GM12878 (cell line): Measurements from ENCODE around the gene ALAS2. TPM values are rescaled to one million over a fixed set of nuclear protein-coding genes. Genes with fewer than 3 reads are reported as not detected.

Source experiments
- ATAC-seq: fragments of 200-7000 bp; cut with Tn5 transposase; 3 replicates; pipeline ENCODE4 v1.9.1; 2020; ENCODE audit warnings: mild to moderate bottlenecking, moderate library complexity
- BruUV-seq: library from RNA; stranded (reverse); fragments of 400-500 nt; replicated peaks from 2 replicates; lab custom pipeline; 2021; lab: Mats Ljungman, UMichigan
- CTCF ChIA-PET: fragments of 300-600 bp; sonication (Branson Sonifier 250); formaldehyde crosslinking; extraction: SDS; loops from one replicate; lab custom pipeline; 2021; ENCODE audit warnings: inconsistent platforms; lab: Yijun Ruan, JAX
- POLR2A ChIA-PET: fragments of 350-600 bp; formaldehyde crosslinking; extraction: SDS; loops from one replicate; lab custom pipeline; 2021; ENCODE audit warnings: inconsistent platforms; lab: Charles Lee
- RAD21 ChIA-PET: fragments of 300-600 bp; sonication (Branson Sonifier 250); formaldehyde crosslinking; loops from one replicate; lab custom pipeline; 2023; ENCODE audit warnings: antibody characterized with exemption; ENCODE audit not compliant: unreplicated experiment; lab: Charles Lee
- SMC1A ChIA-PET: fragments of 300-600 bp; sonication (Branson Sonifier 250); formaldehyde crosslinking; loops from one replicate; lab custom pipeline; 2023; ENCODE audit not compliant: unreplicated experiment, uncharacterized antibody; lab: Charles Lee
- DNase-seq: peaks from one replicate; pipeline ENCODE4 v3.0.0-alpha.2; 2011; ENCODE audit warnings: low read depth, low spot score
- FAIRE-seq: peaks from 3 replicates; lab custom pipeline; 2011; peaks lifted over from hg19 to GRCh38; lab: Jason Lieb, UNC
- H2AFZ ChIP-seq: 2 replicates; pipeline ENCODE4 v1.6.0; 2011; ENCODE audit warnings: low read depth, low read length, control low read depth; ENCODE audit not compliant: control insufficient read depth
- H3K27ac ChIP-seq: 2 replicates; pipeline ENCODE4 v1.5.1; 2011; ENCODE audit warnings: control low read depth; ENCODE audit not compliant: control insufficient read depth, insufficient read depth
- H3K27me3 ChIP-seq, 2 experiments: replicated peaks in 1 of 2; 2 replicates each; pipeline versions ENCODE4 v1.6.0 to v1.6.1; 2011; ENCODE audit warnings: low read length in 1 of 2; ENCODE audit not compliant: control insufficient read depth in 2 of 2, insufficient read depth in 2 of 2
- H3K36me3 ChIP-seq, 2 experiments: 2 replicates each; pipeline ENCODE4 v1.5.1; 2011; ENCODE audit warnings: low read length in 1 of 2; ENCODE audit not compliant: control insufficient read depth in 2 of 2, insufficient read depth in 2 of 2
- H3K4me1 ChIP-seq: 2 replicates; pipeline ENCODE4 v1.6.1; 2011; ENCODE audit warnings: mild to moderate bottlenecking, low read length, moderate library complexity, mixed read lengths; ENCODE audit not compliant: control insufficient read depth, insufficient read depth
- H3K4me2 ChIP-seq: 2 replicates; pipeline ENCODE4 v1.6.0; 2011; ENCODE audit warnings: control low read depth; ENCODE audit not compliant: control insufficient read depth, insufficient read depth
- H3K4me3 ChIP-seq: fragments of 200-600 bp; sonication (generic); 2 replicates; pipeline ENCODE4 v1.5.1; 2016
- H3K79me2 ChIP-seq: 2 replicates; pipeline ENCODE4 v1.6.0; 2011; ENCODE audit warnings: low read length; ENCODE audit not compliant: control insufficient read depth, insufficient read depth
- H3K9ac ChIP-seq: 2 replicates; pipeline ENCODE4 v1.8.0; 2011; ENCODE audit warnings: low read length, control low read depth, mixed read lengths; ENCODE audit not compliant: control insufficient read depth, insufficient read depth
- H3K9me3 ChIP-seq: replicated peaks from 3 replicates; pipeline ENCODE4 v1.5.1; 2011; ENCODE audit warnings: mild to moderate bottlenecking, low read length; ENCODE audit not compliant: control insufficient read depth, insufficient read depth
- H4K20me1 ChIP-seq: 2 replicates; pipeline ENCODE4 v1.6.0; 2011; ENCODE audit not compliant: control insufficient read depth, insufficient read depth
- BCL11A ChIP-seq: IDR thresholded peaks from 2 replicates; pipeline ENCODE4 v1.6.1; 2011; ENCODE audit warnings: low read depth, low read length
- BMI1 ChIP-seq: fragments of 450-650 bp; IDR thresholded peaks from 2 replicates; pipeline ENCODE4 v1.6.1; 2016; ENCODE audit warnings: mild to moderate bottlenecking, moderate library complexity, borderline replicate concordance
- CHD1 ChIP-seq: IDR thresholded peaks from 2 replicates; pipeline ENCODE4 v1.6.1; 2012; ENCODE audit warnings: low read depth, low read length, improper control_type of control experiment
- EP300 ChIP-seq, 2 experiments: fragments of 150-350 bp in 1 of 2; IDR thresholded peaks; 2 replicates each; pipeline ENCODE4 v1.6.1; 2011 to 2012; ENCODE audit warnings: low read depth in 2 of 2, low read length in 2 of 2, borderline replicate concordance in 1 of 2, improper control_type of control experiment in 1 of 2, inconsistent platforms in 1 of 2; ENCODE audit not compliant: control insufficient read depth in 1 of 2
- ETV6 ChIP-seq, 2 experiments: fragments of 450-650 bp in 1 of 2; IDR thresholded peaks in 1 of 2; conservative IDR thresholded peaks in 1 of 2; 2 replicates each; pipeline ENCODE4 v1.6.1; 2014; ENCODE audit warnings: antibody characterized with exemption in 1 of 2, borderline replicate concordance in 1 of 2, low read depth in 1 of 2, mild to moderate bottlenecking in 1 of 2, moderate library complexity in 1 of 2
- IRF4 ChIP-seq: IDR thresholded peaks from 2 replicates; pipeline ENCODE4 v1.6.1; 2011; ENCODE audit warnings: low read depth, low read length
- MEF2A ChIP-seq: IDR thresholded peaks from 2 replicates; pipeline ENCODE4 v1.6.1; 2011; ENCODE audit warnings: low read depth, mild to moderate bottlenecking, low read length, moderate library complexity; ENCODE audit not compliant: insufficient read depth
- MTA2 ChIP-seq: fragments of 450-650 bp; IDR thresholded peaks from 2 replicates; pipeline ENCODE4 v1.6.1; 2016; ENCODE audit warnings: low read depth, mild to moderate bottlenecking, moderate library complexity
- PML ChIP-seq: IDR thresholded peaks from 2 replicates; pipeline ENCODE4 v1.6.1; 2012; ENCODE audit warnings: low read length, inconsistent platforms
- POLR2A ChIP-seq: IDR thresholded peaks from 2 replicates; pipeline ENCODE4 v1.6.1; 2011; ENCODE audit warnings: low read depth, mild to moderate bottlenecking, low read length
- SPI1 ChIP-seq: IDR thresholded peaks from 2 replicates; pipeline ENCODE4 v1.6.1; 2011; ENCODE audit warnings: low read depth, mild to moderate bottlenecking, low read length, moderate library complexity, borderline replicate concordance; ENCODE audit not compliant: insufficient read depth
- ZNF217 ChIP-seq: fragments of 450-650 bp; IDR thresholded peaks from 2 replicates; pipeline ENCODE4 v1.6.1; 2017; ENCODE audit warnings: antibody characterized with exemption, mild to moderate bottlenecking
- ZNF24 ChIP-seq: fragments of 450-650 bp; IDR thresholded peaks from 2 replicates; pipeline ENCODE4 v1.6.1; 2017; ENCODE audit warnings: antibody characterized with exemption, mild to moderate bottlenecking
- ZNF384 ChIP-seq: IDR thresholded peaks from 2 replicates; pipeline ENCODE4 v1.6.1; 2012; ENCODE audit warnings: low read depth, mild to moderate bottlenecking, low read length, improper control_type of control experiment, borderline replicate concordance
- WGBS: methylation state at CpG from one replicate; pipeline ENCODE4 v1.1.6; 2016; ENCODE audit warnings: low lambda C conversion rate; ENCODE audit not compliant: insufficient replicate concordance, insufficient coverage; ENCODE audit errors: missing lambda C conversion rate; 5-methylcytosine and 5-hydroxymethylcytosine counted together
- in situ Hi-C: fragments of 300-500 bp; cut with MboI; formaldehyde crosslinking; loops from 9 replicates; pipeline ENCODE4 v1.14.3; 2018; ENCODE audit warnings: mixed read lengths
- intact Hi-C: fragments of 100-400 bp; cut with micrococcal nuclease; formaldehyde crosslinking; loops from one replicate; pipeline ENCODE4 v1.14.2; 2022; ENCODE audit not compliant: unreplicated experiment
- polyA plus RNA-seq, 11 experiments: library from polyadenylated mRNA; depleted of rRNA in 4 of 11; unstranded in 6 of 11; stranded (reverse) in 5 of 11; fragments of >200 nt; fragmentation: Nextera tagmentation in 4 of 11; fragmentation: Illumina TruSeq in 1 of 11; extraction: Ambion mirVana in 4 of 11; extraction: Trizol in 1 of 11; gene quantifications; 1 replicate in 1 of 11; 2 replicates in 10 of 11; pipeline versions ENCODE4 v1.2.1 to v1.2.3, GENCODE V29; 2011 to 2016; ENCODE audit warnings: inconsistent platforms in 2 of 11, missing spikeins in 2 of 11, low read depth in 1 of 11
- total RNA-seq, 4 experiments: library from RNA; depleted of rRNA in 3 of 4; stranded (reverse); fragments of >200 nt in 3 of 4; fragmentation: Illumina TruSeq in 1 of 4; extraction: Trizol in 1 of 4; gene quantifications; 2 replicates each; pipeline versions ENCODE4 v1.2.1 to v1.2.3, GENCODE V29; 2013 to 2021
- TF ChIP-seq, protein P1 (sequence below): fragments of 450-650 bp; IDR thresholded peaks from 2 replicates; pipeline ENCODE4 v1.6.1; 2018; ENCODE audit warnings: borderline replicate concordance, mild to moderate bottlenecking; ENCODE audit not compliant: partially characterized antibody
- TF ChIP-seq, protein P2 (sequence below): fragments of 450-650 bp; IDR thresholded peaks from 2 replicates; pipeline ENCODE4 v1.6.1; 2017; ENCODE audit warnings: low read depth, mild to moderate bottlenecking, moderate library complexity
- TF ChIP-seq, protein P3 (sequence below): fragments of 450-650 bp; IDR thresholded peaks from 2 replicates; pipeline ENCODE4 v1.6.1; 2017; ENCODE audit warnings: mild to moderate bottlenecking, moderate library complexity

Gene ALAS2
- total and polyA plus RNA-seq, 10 of the 15 experiments (the other 5 are each of a cell fraction or from before 2014, with no cell fraction given) = not detected

DNA sequence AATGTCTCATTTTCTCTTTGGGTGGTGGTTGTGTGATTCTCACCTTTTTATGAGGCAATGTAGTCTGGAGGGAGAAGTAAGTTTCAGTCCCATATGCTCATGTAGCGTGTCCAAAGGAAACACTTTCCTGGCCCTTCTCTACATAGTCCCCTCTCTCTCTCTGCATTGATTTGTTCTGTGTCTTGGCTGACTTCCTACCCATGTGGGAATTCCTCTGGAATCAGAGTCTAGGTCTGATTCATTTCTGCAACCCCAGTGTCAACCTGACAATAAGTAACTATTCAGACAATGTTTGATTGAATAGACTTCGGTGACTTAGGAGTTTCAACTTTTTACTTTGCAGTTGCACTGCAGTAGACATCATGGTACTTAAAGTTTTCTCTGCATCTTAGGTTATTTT, 2.7 kb upstream of the ALAS2 start (continued):
- TF ChIP-seq ETV6 (conservative IDR thresholded peaks at IDR 0.05 in 1 of 2, IDR thresholded peaks at IDR 0.05 in 1 of 2; ENCODE audit: borderline replicate concordance in 1 of 2, low read depth in 1 of 2) = no peak
- TF ChIP-seq SPI1 = no peak
- TF ChIP-seq MTA2 = no peak
- TF ChIP-seq, protein P1, sequence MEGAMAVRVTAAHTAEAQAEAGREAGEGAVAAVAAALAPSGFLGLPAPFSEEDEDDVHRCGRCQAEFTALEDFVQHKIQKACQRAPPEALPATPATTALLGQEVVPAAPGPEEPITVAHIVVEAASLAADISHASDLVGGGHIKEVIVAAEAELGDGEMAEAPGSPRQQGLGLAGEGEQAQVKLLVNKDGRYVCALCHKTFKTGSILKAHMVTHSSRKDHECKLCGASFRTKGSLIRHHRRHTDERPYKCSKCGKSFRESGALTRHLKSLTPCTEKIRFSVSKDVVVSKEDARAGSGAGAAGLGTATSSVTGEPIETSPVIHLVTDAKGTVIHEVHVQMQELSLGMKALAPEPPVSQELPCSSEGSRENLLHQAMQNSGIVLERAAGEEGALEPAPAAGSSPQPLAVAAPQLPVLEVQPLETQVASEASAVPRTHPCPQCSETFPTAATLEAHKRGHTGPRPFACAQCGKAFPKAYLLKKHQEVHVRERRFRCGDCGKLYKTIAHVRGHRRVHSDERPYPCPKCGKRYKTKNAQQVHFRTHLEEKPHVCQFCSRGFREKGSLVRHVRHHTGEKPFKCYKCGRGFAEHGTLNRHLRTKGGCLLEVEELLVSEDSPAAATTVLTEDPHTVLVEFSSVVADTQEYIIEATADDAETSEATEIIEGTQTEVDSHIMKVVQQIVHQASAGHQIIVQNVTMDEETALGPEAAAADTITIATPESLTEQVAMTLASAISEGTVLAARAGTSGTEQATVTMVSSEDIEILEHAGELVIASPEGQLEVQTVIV = no peak
- no peak for TF ChIP-seq BCL11A

DNA sequence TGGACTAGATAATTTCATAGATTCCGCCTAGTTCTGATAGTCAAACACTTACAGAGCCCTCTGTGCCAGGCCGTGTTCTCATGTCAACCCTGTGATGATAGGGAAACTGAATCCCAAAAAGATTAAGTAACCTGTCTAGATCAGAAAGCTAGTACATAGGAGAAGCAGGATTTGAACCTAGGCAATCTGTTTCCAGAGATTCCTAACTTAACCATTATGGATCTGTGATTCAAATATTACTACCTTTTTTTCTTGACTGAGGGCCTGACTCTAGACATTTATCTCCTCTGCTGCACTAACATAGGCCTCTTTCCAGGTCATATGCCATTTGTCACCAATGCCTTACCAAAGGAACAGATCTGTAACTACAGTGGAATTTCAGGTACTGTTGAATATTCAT, 1.5 kb downstream of the ALAS2 start:
- DNase-seq (no peak), FAIRE-seq (no peak), ATAC-seq (no peak)
- H3K4me3 ChIP-seq = no peak overlapping the region
- intact Hi-C loops (no loop called here), in situ Hi-C loops (no loop called here)
- WGBS = 23% methylated on average over 2 of the region's 2 CpGs
- no peaks in the 10 kb centered on the region for H3K27me3 ChIP-seq
- ChIA-PET POLR2A (no interaction called here), RAD21 (no interaction called here), CTCF (no interaction called here), SMC1A (no interaction called here)
- H3K9ac ChIP-seq = no peak overlapping the region
- H3K4me1 ChIP-seq = no peaks in the 10 kb centered on the region
- no peak overlapping the region for H3K4me2 ChIP-seq
- no peaks in the 10 kb centered on the region for H3K9me3 ChIP-seq
- no peaks in the 10 kb centered on the region for H3K79me2 ChIP-seq
- H4K20me1 ChIP-seq = no peaks in the 10 kb centered on the region
- H3K36me3 ChIP-seq = no peaks in the 10 kb centered on the region
- H3K27ac ChIP-seq = no peak overlapping the region
- no peak overlapping the region for H2AFZ ChIP-seq
- BruUV-seq = no TSS peak
- TF ChIP-seq CHD1 (no peak), POLR2A (no peak), BMI1 (no peak), ZNF384 (no peak), ZNF217 (no peak), PML (no peak), ZNF24 (no peak), EP300 (IDR thresholded peaks at IDR 0.05; ENCODE audit: borderline replicate concordance in 1 of 2, control insufficient read depth in 1 of 2, low read depth in 2 of 2, low read length in 2 of 2) (no peak), MEF2A (no peak), IRF4 (no peak)
- TF ChIP-seq, protein P2, sequence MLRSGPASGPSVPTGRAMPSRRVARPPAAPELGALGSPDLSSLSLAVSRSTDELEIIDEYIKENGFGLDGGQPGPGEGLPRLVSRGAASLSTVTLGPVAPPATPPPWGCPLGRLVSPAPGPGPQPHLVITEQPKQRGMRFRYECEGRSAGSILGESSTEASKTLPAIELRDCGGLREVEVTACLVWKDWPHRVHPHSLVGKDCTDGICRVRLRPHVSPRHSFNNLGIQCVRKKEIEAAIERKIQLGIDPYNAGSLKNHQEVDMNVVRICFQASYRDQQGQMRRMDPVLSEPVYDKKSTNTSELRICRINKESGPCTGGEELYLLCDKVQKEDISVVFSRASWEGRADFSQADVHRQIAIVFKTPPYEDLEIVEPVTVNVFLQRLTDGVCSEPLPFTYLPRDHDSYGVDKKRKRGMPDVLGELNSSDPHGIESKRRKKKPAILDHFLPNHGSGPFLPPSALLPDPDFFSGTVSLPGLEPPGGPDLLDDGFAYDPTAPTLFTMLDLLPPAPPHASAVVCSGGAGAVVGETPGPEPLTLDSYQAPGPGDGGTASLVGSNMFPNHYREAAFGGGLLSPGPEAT = no peak
- TF ChIP-seq, protein P3, sequence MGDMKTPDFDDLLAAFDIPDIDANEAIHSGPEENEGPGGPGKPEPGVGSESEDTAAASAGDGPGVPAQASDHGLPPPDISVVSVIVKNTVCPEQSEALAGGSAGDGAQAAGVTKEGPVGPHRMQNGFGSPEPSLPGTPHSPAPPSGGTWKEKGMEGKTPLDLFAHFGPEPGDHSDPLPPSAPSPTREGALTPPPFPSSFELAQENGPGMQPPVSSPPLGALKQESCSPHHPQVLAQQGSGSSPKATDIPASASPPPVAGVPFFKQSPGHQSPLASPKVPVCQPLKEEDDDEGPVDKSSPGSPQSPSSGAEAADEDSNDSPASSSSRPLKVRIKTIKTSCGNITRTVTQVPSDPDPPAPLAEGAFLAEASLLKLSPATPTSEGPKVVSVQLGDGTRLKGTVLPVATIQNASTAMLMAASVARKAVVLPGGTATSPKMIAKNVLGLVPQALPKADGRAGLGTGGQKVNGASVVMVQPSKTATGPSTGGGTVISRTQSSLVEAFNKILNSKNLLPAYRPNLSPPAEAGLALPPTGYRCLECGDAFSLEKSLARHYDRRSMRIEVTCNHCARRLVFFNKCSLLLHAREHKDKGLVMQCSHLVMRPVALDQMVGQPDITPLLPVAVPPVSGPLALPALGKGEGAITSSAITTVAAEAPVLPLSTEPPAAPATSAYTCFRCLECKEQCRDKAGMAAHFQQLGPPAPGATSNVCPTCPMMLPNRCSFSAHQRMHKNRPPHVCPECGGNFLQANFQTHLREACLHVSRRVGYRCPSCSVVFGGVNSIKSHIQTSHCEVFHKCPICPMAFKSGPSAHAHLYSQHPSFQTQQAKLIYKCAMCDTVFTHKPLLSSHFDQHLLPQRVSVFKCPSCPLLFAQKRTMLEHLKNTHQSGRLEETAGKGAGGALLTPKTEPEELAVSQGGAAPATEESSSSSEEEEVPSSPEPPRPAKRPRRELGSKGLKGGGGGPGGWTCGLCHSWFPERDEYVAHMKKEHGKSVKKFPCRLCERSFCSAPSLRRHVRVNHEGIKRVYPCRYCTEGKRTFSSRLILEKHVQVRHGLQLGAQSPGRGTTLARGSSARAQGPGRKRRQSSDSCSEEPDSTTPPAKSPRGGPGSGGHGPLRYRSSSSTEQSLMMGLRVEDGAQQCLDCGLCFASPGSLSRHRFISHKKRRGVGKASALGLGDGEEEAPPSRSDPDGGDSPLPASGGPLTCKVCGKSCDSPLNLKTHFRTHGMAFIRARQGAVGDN = no peak
